GM12872 (cell line): ENCODE data around the gene IFNA7.
"Not testable (repeated sequence)": the region's sequence is repeated elsewhere in the genome, so short reads cannot be mapped to it uniquely, and the experiment has no call there.

Source experiments
- TF ChIP-seq, protein P1 (sequence below): IDR thresholded peaks from 3 replicates; pipeline ENCODE4 v1.5.1; 2011; ENCODE audit warnings: low read depth, mild to moderate bottlenecking, low read length, moderate library complexity; ENCODE audit not compliant: insufficient read depth

IFNA7 gene

DNA sequence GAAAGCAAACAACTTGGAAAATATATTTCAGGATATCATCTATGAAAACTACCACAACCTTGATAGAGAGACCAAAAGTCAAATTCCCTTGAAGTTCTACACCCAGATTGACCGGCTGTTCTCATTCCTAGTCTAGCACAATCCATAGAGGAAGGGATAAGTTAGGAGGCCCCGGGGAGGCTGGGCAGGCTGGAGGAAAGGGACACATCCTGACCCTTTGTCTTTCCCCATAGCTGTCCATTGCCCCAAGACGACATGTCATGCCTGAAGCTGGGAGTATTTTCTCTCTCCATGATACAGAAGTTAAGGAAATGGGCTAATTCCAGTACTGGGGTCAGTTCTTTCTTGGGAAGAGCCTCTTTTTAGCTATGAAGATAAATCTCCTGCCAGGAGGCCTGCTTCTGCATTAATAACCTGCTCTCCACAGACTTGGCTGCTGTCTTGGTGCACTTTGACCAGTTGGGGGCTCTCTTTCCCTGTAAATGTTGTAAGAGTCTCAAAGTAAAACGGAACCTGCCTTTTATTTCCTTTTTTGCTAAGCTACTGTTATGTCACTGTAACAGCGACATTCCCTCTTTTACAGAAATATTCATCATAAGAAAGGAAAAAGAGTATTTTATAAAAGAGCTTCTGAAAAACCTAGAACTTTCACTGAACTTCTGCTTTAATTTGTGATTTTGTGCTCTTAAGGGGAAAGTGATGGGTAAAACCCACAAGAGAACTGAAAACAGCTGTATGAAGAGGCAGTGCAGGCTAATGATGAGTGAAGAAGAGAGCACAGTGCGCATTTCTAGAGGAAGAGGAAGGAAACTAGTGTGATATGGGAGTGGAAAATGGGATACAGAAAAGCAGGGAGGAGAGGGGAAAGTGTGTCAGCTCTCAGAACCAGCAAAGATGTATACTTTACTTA lies 6.9 kb downstream of the IFNA7 start:
- TF ChIP-seq, protein P1, sequence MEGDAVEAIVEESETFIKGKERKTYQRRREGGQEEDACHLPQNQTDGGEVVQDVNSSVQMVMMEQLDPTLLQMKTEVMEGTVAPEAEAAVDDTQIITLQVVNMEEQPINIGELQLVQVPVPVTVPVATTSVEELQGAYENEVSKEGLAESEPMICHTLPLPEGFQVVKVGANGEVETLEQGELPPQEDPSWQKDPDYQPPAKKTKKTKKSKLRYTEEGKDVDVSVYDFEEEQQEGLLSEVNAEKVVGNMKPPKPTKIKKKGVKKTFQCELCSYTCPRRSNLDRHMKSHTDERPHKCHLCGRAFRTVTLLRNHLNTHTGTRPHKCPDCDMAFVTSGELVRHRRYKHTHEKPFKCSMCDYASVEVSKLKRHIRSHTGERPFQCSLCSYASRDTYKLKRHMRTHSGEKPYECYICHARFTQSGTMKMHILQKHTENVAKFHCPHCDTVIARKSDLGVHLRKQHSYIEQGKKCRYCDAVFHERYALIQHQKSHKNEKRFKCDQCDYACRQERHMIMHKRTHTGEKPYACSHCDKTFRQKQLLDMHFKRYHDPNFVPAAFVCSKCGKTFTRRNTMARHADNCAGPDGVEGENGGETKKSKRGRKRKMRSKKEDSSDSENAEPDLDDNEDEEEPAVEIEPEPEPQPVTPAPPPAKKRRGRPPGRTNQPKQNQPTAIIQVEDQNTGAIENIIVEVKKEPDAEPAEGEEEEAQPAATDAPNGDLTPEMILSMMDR: peak; percentile 68

DNA sequence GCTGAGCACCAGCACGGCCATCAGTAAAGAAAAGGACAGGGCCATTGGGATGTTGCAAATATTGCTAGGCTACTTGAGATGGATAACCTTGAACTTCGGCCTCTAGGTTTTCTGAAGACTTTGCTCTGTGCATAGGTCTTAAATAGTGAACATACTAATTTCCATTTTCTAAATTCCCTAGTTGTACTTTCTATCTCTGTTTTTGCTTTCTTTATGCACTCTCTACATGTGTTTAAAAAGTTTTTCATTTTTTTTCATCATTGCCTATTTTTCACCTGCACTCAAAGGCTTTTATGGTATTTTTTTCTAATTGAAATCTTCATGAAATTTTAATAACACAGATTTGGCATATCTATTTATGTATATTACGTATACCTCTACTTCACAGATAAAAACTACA lies 14.5 kb downstream of the IFNA7 start, which contains the start of gene IFNA4:
Gene IFNA4 (minus strand): TSS at position 101 of the 400 bp plus-strand sequence. CDS start 56 bp downstream, at position 45.
- TF ChIP-seq, protein P1: not testable (repeated sequence)

DNA sequence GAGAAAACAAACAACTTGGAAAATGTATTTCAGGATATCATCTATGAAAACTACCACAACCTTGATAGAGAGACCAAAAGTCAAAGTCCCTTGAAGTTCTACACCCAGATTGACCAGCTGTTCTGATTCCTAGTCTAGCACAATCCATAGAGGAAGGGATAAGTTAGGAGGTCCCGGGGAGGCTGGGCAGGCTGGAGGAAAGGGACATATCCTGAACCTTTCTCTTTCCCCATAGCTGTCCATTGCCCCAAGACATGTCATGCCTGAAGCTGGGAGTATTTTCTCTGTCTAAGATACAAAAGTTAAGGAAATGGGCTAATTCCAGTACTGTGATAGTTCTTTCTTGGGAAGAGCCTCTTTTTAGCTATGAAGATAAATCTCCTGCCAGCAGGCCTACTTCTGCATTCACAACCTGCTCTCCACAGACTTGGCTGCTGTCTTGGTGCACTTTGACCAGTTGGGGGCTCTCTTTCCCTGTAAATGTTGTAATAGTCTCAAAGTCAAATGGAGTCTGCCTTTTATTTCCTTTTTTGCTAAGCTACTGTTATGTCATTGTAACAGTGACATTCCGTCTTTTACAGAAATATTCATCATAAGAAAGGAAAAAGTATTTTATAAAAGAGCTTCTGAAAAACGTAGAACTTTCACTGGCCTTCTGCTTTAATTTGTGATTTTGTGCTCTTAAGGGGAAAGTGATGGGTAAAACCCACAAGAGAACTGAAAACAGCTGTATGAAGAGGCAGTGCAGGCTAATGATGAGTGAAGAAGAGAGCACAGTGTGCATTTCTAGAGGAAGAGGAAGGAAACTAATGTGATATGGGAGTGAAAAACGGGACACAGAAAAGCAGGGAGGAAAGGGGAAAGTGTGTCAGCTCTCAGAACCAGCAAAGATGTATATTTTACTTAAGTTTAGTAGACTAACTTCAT lies 18.9 kb downstream of the IFNA7 start:
- TF ChIP-seq, protein P1: peak; percentile 70

DNA sequence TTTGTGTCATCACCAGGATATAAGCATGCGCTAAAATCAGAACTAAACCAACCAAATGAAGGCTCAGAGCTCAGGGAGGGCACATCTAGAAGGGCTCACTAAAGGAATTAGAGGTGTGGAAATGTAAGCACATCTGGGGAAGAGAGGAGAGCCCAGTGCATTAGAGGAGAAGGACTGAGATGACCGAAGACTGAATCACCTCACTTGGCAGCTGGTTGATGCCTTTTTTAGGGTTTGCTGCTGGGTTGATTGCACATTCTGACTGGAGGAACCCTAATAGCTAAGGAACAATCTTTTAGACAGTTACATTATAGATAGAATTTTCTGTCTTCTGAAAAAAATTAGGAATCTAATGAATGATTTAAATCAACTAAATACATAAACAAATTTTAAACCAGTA lies 27.3 kb downstream of the IFNA7 start:
- TF ChIP-seq, protein P1: no peak

DNA sequence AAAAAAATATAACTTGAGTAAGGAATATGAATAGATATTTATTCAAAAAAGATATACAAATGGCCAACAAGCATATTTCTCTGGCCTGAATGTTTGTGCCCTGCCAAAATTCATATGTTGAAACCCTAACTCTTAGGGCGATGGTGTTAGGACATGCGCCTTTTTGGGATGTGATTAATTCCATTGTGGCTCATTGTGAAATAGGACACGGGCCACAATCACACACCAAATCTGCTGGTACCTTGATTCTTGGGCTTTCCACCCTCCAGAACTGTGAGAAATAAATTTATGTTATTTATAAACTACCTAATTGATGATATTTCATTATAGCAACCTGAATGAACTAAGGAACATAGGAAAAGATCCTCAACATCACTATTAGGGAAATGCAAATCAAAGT lies 29.8 kb downstream of the IFNA7 start:
- TF ChIP-seq, protein P1: no peak

DNA sequence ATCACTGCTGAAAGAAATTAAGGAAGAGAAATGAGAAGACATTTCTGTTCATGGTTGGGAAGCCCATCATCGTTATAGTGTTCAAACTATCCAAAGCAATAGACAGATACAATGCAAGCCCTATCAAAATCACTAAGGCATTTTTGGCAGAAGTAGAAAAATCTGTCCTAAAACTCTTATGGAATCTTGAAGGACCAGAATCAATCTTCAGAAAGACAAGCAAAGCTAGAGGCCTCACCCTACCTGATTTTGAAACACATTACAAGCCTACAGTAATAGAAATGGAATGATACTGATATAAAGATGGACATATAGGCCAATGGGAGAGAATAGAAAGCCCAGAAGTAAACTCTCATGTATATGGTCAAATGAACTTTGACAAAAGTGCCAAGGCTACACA lies 30.7 kb downstream of the IFNA7 start:
- TF ChIP-seq, protein P1: no peak

DNA sequence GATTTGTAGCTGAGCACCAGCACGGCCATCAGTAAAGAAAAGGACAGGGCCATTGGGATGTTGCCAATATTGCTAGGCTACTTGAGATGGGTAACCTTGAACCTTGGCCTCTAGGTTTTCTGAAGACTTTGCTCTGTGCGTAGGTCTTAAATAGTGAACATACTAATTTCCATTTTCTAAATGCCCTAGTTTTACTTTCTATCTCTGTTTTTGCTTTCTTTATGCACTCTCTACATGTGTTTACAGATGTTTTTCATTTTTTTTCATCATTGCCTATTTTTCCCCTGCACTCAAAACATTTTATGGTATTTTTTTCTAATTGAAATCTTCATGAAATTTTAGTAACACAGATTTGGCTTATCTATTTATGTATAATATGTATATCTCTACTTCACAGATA lies 35.4 kb downstream of the IFNA7 start, which contains the start of gene IFNA21:
Gene IFNA21 (minus strand): TSS at position 101 of the 400 bp plus-strand sequence. CDS start 48 bp downstream, at position 53.
- TF ChIP-seq, protein P1: not testable (repeated sequence)
